HEK293 (cell line): ENCODE measurements around the gene KCNQ4.

Experiments used
- BCL6B ChIP-seq: fragments of 450-650 bp; formaldehyde crosslinking; IDR thresholded peaks from 2 replicates; pipeline ENCODE4 v1.5.1; 2017; ENCODE audit warnings: missing biosample characterization, missing genetic modification characterization
- HOXA7 ChIP-seq: sonication (generic); formaldehyde crosslinking; IDR thresholded peaks from 2 replicates; pipeline ENCODE4 v1.8.1; 2022; ENCODE audit warnings: missing genetic modification reagents, borderline replicate concordance
- KLF8 ChIP-seq: fragments of 450-650 bp; formaldehyde crosslinking; IDR thresholded peaks from 2 replicates; pipeline ENCODE4 v1.5.1; 2016; ENCODE audit warnings: missing biosample characterization, missing genetic modification characterization
- REST ChIP-seq: fragments of 450-650 bp; formaldehyde crosslinking; IDR thresholded peaks from 2 replicates; pipeline ENCODE4 v1.5.1; 2016; ENCODE audit warnings: missing biosample characterization, missing genetic modification characterization
- YY1 ChIP-seq: fragments of 450-650 bp; formaldehyde crosslinking; IDR thresholded peaks from 2 replicates; pipeline ENCODE4 v1.5.1; 2018; ENCODE audit warnings: missing biosample characterization, missing genetic modification characterization
- ZBTB21 ChIP-seq: fragments of 450-650 bp; formaldehyde crosslinking; IDR thresholded peaks from 2 replicates; pipeline ENCODE4 v1.5.1; 2017; ENCODE audit warnings: missing biosample characterization, missing genetic modification characterization
- ZNF114 ChIP-seq: fragments of 450-650 bp; formaldehyde crosslinking; IDR thresholded peaks from 2 replicates; pipeline ENCODE4 v1.5.0; 2017; ENCODE audit warnings: missing biosample characterization, missing genetic modification characterization
- ZNF311 ChIP-seq: fragments of 450-650 bp; formaldehyde crosslinking; IDR thresholded peaks from 2 replicates; pipeline ENCODE4 v1.5.1; 2017; ENCODE audit warnings: missing biosample characterization, missing genetic modification characterization, borderline replicate concordance
- ZNF350 ChIP-seq: fragments of 450-650 bp; formaldehyde crosslinking; IDR thresholded peaks from 2 replicates; pipeline ENCODE4 v1.5.0; 2017; ENCODE audit warnings: missing biosample characterization, mild to moderate bottlenecking, missing genetic modification characterization
- ZNF423 ChIP-seq: fragments of 450-650 bp; formaldehyde crosslinking; IDR thresholded peaks from 2 replicates; pipeline ENCODE4 v1.5.1; 2016; ENCODE audit warnings: missing biosample characterization, missing genetic modification characterization
- ZNF510 ChIP-seq: fragments of 450-650 bp; formaldehyde crosslinking; IDR thresholded peaks from 2 replicates; pipeline ENCODE4 v1.5.1; 2018; ENCODE audit warnings: mild to moderate bottlenecking, missing genetic modification characterization, missing biosample characterization; ENCODE audit not compliant: insufficient replicate concordance
- ZNF777 ChIP-seq: fragments of 450-650 bp; formaldehyde crosslinking; IDR thresholded peaks from 2 replicates; pipeline ENCODE4 v1.5.1; 2017; ENCODE audit warnings: missing biosample characterization, missing genetic modification characterization, borderline replicate concordance
- TF ChIP-seq, protein P1 (sequence below): fragments of 450-650 bp; formaldehyde crosslinking; IDR thresholded peaks from 2 replicates; pipeline ENCODE4 v1.5.1; 2016; ENCODE audit warnings: missing biosample characterization, missing genetic modification characterization

DNA sequence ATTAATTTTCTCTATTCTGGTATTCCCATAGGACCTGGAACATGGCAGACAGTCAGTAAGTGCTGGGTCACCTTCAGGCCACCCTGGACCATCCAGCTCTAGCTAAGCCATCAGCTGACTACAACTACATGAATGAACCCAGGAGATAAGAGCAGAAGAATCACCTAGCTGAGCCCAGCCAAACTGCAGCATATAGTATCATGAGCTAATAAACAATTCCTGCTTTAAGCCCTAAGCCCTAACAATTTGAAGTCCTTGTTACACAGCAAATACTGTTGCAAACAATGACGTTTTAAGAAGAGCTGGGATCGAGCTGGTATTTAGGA, 92.8 kb downstream of the KCNQ4 start:
- TF ChIP-seq YY1 (no peak), ZNF777 (tag by site-specific recombination) (no peak), ZNF350 (tag by site-specific recombination) (no peak), ZNF510 (tag by site-specific recombination) (no peak), ZNF311 (no peak), BCL6B (tag by site-specific recombination) (no peak), HOXA7 (no peak), ZNF423 (tag by site-specific recombination) (no peak), ZNF114 (no peak), REST (tag by site-specific recombination) (no peak), ZBTB21 (tag by site-specific recombination) (no peak), KLF8 (no peak)
- TF ChIP-seq, protein P1, sequence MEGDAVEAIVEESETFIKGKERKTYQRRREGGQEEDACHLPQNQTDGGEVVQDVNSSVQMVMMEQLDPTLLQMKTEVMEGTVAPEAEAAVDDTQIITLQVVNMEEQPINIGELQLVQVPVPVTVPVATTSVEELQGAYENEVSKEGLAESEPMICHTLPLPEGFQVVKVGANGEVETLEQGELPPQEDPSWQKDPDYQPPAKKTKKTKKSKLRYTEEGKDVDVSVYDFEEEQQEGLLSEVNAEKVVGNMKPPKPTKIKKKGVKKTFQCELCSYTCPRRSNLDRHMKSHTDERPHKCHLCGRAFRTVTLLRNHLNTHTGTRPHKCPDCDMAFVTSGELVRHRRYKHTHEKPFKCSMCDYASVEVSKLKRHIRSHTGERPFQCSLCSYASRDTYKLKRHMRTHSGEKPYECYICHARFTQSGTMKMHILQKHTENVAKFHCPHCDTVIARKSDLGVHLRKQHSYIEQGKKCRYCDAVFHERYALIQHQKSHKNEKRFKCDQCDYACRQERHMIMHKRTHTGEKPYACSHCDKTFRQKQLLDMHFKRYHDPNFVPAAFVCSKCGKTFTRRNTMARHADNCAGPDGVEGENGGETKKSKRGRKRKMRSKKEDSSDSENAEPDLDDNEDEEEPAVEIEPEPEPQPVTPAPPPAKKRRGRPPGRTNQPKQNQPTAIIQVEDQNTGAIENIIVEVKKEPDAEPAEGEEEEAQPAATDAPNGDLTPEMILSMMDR (tag by site-specific recombination) = no peak
